Measurements from ENCODE around the gene TIAM1.

TIAM1 gene

DNA sequence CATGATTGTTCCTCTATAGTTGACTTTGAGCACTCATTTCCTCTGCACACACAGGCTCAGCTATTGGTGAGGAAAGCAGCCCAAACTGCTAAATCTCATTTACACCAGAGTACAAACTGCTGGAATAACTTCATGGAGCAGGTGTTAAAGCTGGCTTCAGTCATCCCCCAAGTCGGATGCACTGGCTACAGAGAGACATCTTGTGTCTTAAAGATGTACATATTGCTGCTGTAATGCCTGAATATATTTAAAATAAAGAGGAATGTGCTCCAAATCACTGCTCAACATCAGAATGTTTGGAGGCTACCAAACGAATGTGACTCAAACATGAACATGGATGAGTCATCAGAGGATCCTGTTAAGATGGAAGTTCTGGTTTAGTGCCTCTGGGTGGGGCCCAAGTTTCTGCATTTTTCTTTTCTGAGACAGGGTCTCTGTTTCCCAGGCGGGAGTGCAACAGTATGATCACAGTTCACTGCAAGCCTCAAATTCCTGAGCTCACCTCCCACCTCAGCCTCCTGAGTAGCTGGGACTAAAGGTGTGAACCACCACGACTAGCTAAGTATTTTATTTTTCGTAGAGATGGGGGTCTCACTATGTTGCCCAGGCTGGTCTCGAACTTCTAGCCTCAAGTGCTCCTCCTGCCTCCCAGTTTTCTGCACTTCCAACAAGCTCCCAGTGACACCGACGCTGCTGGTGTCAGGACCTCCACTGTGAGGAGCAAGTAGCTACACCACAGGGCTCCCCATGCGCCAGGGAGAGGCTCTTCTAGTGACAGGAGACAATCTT is 226.7 kb downstream of the TIAM1 start:
- DNase-seq (no peak), ATAC-seq (ENCODE audit: insufficient read depth, low read depth) (no peak)
- H3K9me3 ChIP-seq (ENCODE audit: insufficient read depth, low read length, severe bottlenecking) = no peaks in the 10 kb centered on the region
- peaks cover 15% of the 10 kb centered on the region for H3K36me3 ChIP-seq (ENCODE audit: insufficient read depth, low read length)
- no peak overlapping the region for H3K27ac ChIP-seq (ENCODE audit: low read length)
- H3K27me3 ChIP-seq (ENCODE audit: insufficient read depth, low read length, poor library complexity) = no peaks in the 10 kb centered on the region
- H3K4me2 ChIP-seq (ENCODE audit: insufficient read depth, low read length) = no peak overlapping the region
- H3K4me3 ChIP-seq (ENCODE audit: low read depth in 1 of 2, low read length in 2 of 2) = no peak overlapping the region
- no peak for TF ChIP-seq EZH2 (IDR thresholded peaks at IDR 0.05; ENCODE audit: borderline replicate concordance, low read depth, low read length, severe bottlenecking)
- TF ChIP-seq, protein P1, sequence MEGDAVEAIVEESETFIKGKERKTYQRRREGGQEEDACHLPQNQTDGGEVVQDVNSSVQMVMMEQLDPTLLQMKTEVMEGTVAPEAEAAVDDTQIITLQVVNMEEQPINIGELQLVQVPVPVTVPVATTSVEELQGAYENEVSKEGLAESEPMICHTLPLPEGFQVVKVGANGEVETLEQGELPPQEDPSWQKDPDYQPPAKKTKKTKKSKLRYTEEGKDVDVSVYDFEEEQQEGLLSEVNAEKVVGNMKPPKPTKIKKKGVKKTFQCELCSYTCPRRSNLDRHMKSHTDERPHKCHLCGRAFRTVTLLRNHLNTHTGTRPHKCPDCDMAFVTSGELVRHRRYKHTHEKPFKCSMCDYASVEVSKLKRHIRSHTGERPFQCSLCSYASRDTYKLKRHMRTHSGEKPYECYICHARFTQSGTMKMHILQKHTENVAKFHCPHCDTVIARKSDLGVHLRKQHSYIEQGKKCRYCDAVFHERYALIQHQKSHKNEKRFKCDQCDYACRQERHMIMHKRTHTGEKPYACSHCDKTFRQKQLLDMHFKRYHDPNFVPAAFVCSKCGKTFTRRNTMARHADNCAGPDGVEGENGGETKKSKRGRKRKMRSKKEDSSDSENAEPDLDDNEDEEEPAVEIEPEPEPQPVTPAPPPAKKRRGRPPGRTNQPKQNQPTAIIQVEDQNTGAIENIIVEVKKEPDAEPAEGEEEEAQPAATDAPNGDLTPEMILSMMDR (IDR thresholded peaks at IDR 0.05; ENCODE audit: borderline replicate concordance, extremely low read depth, low read length, poor library complexity, severe bottlenecking) = no peak
- H3K4me1 ChIP-seq (ENCODE audit: insufficient read depth, low read length) = no peaks in the 10 kb centered on the region
- no peaks in the 10 kb centered on the region for H3K79me2 ChIP-seq (ENCODE audit: insufficient read depth, low read length)
- H3K9ac ChIP-seq (ENCODE audit: low read depth, low read length) = no peak overlapping the region
- H2AFZ ChIP-seq (ENCODE audit: low read depth, low read length) = no peak overlapping the region
- H4K20me1 ChIP-seq (ENCODE audit: insufficient read depth, low read length) = 0 out of 2 replicates have a peak, but pooled peaks cover 3% of the 10 kb centered on the region

DNA sequence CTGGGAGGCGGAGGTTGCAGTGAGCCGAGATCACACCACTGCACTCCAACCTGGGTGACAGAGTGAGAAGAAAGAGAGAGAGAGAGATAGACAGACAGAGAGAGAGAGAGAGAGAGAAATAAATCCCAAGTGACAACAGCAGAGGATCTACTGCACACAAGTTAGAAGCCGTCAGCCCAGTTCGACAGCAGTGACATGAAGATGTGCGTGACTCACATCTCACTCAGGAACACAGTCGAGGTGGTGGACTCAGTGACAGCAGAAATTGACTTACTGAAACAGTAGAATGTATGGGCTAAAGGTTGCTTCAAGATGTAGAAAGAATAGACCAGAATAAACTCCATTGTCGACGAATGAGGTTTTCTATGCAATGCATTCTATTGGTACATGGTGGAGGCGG is 228.8 kb downstream of the TIAM1 start:
- Histone ChIP-seq H3K4me2 (ENCODE audit: insufficient read depth, low read length) (no peak overlapping the region), H3K79me2 (ENCODE audit: insufficient read depth, low read length) (no peaks in the 10 kb centered on the region), H3K36me3 (ENCODE audit: insufficient read depth, low read length) (peaks cover 3% of the 10 kb centered on the region; the same call in 1 of the 2 replicates), H2AFZ (ENCODE audit: low read depth, low read length) (no peak overlapping the region), H3K4me1 (ENCODE audit: insufficient read depth, low read length) (no peaks in the 10 kb centered on the region), H3K9me3 (ENCODE audit: insufficient read depth, low read length, severe bottlenecking) (no peaks in the 10 kb centered on the region), H4K20me1 (ENCODE audit: insufficient read depth, low read length) (no peaks in the 10 kb centered on the region; the same call in 1 of the 2 replicates), H3K9ac (ENCODE audit: low read depth, low read length) (no peak overlapping the region), H3K27me3 (ENCODE audit: insufficient read depth, low read length, poor library complexity) (no peaks in the 10 kb centered on the region), H3K27ac (ENCODE audit: low read length) (no peak overlapping the region), H3K4me3 (ENCODE audit: low read depth in 1 of 2, low read length in 2 of 2) (no peak overlapping the region)
- no peak for TF ChIP-seq EZH2 (IDR thresholded peaks at IDR 0.05; ENCODE audit: borderline replicate concordance, low read depth, low read length, severe bottlenecking)
- TF ChIP-seq, protein P1 (IDR thresholded peaks at IDR 0.05; ENCODE audit: borderline replicate concordance, extremely low read depth, low read length, poor library complexity, severe bottlenecking) = no peak
- DNase-seq (no peak), ATAC-seq (ENCODE audit: insufficient read depth, low read depth) (no peak)

DNA sequence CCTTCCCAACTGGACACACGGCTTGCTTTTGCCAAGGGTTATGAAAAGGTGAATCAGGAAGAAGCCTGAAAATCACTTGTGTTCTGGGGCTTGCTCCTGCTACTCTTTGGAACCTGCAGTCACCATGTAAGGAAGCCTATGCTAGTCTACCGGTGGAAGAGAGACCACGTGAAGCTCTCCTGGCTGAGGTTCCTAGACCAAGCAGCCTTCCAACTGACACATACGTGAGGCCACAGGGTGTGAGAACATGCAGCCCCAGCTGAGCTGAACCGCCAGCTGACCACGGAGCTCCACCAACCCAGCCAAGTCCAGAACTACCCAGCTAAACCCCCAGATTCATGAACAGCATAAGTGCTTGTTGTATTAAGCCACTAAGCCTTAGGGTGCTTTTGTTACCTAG is 233.0 kb downstream of the TIAM1 start:
- Histone ChIP-seq H3K4me1 (ENCODE audit: insufficient read depth, low read length) (no peaks in the 10 kb centered on the region), H3K9me3 (ENCODE audit: insufficient read depth, low read length, severe bottlenecking) (no peaks in the 10 kb centered on the region), H3K9ac (ENCODE audit: low read depth, low read length) (no peak overlapping the region), H3K4me2 (ENCODE audit: insufficient read depth, low read length) (no peak overlapping the region), H3K27me3 (ENCODE audit: insufficient read depth, low read length, poor library complexity) (no peaks in the 10 kb centered on the region), H3K27ac (ENCODE audit: low read length) (no peak overlapping the region), H3K79me2 (ENCODE audit: insufficient read depth, low read length) (no peaks in the 10 kb centered on the region), H3K36me3 (ENCODE audit: insufficient read depth, low read length) (no peaks in the 10 kb centered on the region), H3K4me3 (ENCODE audit: low read depth in 1 of 2, low read length in 2 of 2) (no peak overlapping the region), H4K20me1 (ENCODE audit: insufficient read depth, low read length) (no peaks in the 10 kb centered on the region; the same call in 1 of the 2 replicates), H2AFZ (ENCODE audit: low read depth, low read length) (no peak overlapping the region)
- ATAC-seq (ENCODE audit: insufficient read depth, low read depth) = no peak
- TF ChIP-seq, protein P1 (IDR thresholded peaks at IDR 0.05; ENCODE audit: borderline replicate concordance, extremely low read depth, low read length, poor library complexity, severe bottlenecking) = no peak
- no peak for TF ChIP-seq EZH2 (IDR thresholded peaks at IDR 0.05; ENCODE audit: borderline replicate concordance, low read depth, low read length, severe bottlenecking)
- no peak for DNase-seq

Data from DND-41 (cell line).